Neural cell (in vitro differentiated cells): Measurements from ENCODE around the gene PHOSPHO2. TPM values are rescaled to one million over a fixed set of nuclear protein-coding genes. Genes with fewer than 3 reads are reported as not detected.

ENCODE experiments used
- H2AFZ ChIP-seq: fragments of 200-600, 300-800 bp; sonication (generic), shearing (Covaris generic); 2 replicates; pipeline ENCODE4 v1.6.0; 2014; ENCODE audit warnings: low read depth, mild to moderate bottlenecking, antibody characterized with exemption, low read length, moderate library complexity
- H3F3A ChIP-seq: fragments of 200-600 bp; shearing (Covaris generic); 2 replicates; pipeline ENCODE4 v1.6.1; 2016; ENCODE audit warnings: mild to moderate bottlenecking, moderate library complexity, mixed read lengths, antibody characterized with exemption, low read length; ENCODE audit not compliant: insufficient read depth, poor library complexity, severe bottlenecking
- H3K27ac ChIP-seq: fragments of 200-600, 300-800 bp; sonication (generic), shearing (Covaris generic); 2 replicates; pipeline ENCODE4 v1.5.1; 2014; ENCODE audit warnings: mild to moderate bottlenecking, low read length, moderate library complexity
- H3K27me3 ChIP-seq: fragments of 300-800, 200-600 bp; sonication (generic), shearing (Covaris generic); 2 replicates; pipeline ENCODE4 v1.6.0; 2014; ENCODE audit warnings: mild to moderate bottlenecking, low read depth, low read length, moderate library complexity; ENCODE audit not compliant: insufficient read depth
- H3K36me3 ChIP-seq: fragments of 300-800, 200-600 bp; sonication (generic), shearing (Covaris generic); 2 replicates; pipeline ENCODE4 v1.5.1; 2014; ENCODE audit warnings: mild to moderate bottlenecking, antibody characterized with exemption, low read length, moderate library complexity; ENCODE audit not compliant: insufficient read depth
- H3K4me2 ChIP-seq: fragments of 300-800, 200-600 bp; sonication (generic), shearing (Covaris generic); 2 replicates; pipeline ENCODE4 v1.6.0; 2014; ENCODE audit warnings: mild to moderate bottlenecking, low read length
- H3K4me3 ChIP-seq: fragments of 300-800, 200-600 bp; sonication (generic), shearing (Covaris generic); 2 replicates; pipeline ENCODE4 v1.5.1; 2014; ENCODE audit warnings: mild to moderate bottlenecking, low read length, moderate library complexity
- H3K79me2 ChIP-seq: fragments of 200-600 bp; shearing (Covaris generic); replicated peaks from 2 replicates; pipeline ENCODE4 v1.6.0; 2014; ENCODE audit warnings: mild to moderate bottlenecking, low read length, moderate library complexity; ENCODE audit not compliant: insufficient read depth
- H3K9ac ChIP-seq: fragments of 300-800, 200-600 bp; sonication (generic), shearing (Covaris generic); 2 replicates; pipeline ENCODE4 v1.6.1; 2016; ENCODE audit warnings: mild to moderate bottlenecking, low read length, mixed read lengths
- H3K9me2 ChIP-seq: fragments of 200-600 bp; shearing (Covaris generic); 2 replicates; pipeline ENCODE4 v1.6.1; 2016; ENCODE audit warnings: mild to moderate bottlenecking, low read length, mixed read lengths; ENCODE audit not compliant: insufficient read depth
- H3K9me3 ChIP-seq: fragments of 200-600, 300-800 bp; sonication (generic), shearing (Covaris generic); 2 replicates; pipeline ENCODE4 v1.6.1; 2016; ENCODE audit warnings: mild to moderate bottlenecking, mixed run types, low read length, moderate library complexity, mixed read lengths
- H4K20me1 ChIP-seq: fragments of 200-600 bp; shearing (Covaris generic); 2 replicates; pipeline ENCODE4 v1.6.1; 2016; ENCODE audit warnings: mild to moderate bottlenecking, mixed run types; ENCODE audit not compliant: insufficient read depth
- CTCF ChIP-seq: fragments of 450-650 bp; IDR thresholded peaks from 2 replicates; pipeline ENCODE4 v1.5.1; 2014; ENCODE audit warnings: antibody characterized with exemption, mild to moderate bottlenecking, moderate library complexity; ENCODE audit not compliant: poor library complexity, severe bottlenecking
- EP300 ChIP-seq: fragments of 450-650 bp; conservative IDR thresholded peaks from 2 replicates; pipeline ENCODE4 v1.6.1; 2014; ENCODE audit warnings: antibody characterized with exemption, mild to moderate bottlenecking, moderate library complexity; ENCODE audit not compliant: poor library complexity, severe bottlenecking
- EZH2 ChIP-seq: fragments of 200-600, 300-800 bp; shearing (Covaris generic), sonication (generic); IDR thresholded peaks from 2 replicates; pipeline ENCODE4 v1.6.1; 2014; ENCODE audit warnings: antibody characterized with exemption, low read length, borderline replicate concordance, mild to moderate bottlenecking; ENCODE audit not compliant: insufficient read depth, poor library complexity, severe bottlenecking
- MXI1 ChIP-seq: fragments of 450-650 bp; conservative IDR thresholded peaks from 2 replicates; pipeline ENCODE4 v1.6.1; 2014; ENCODE audit warnings: antibody characterized with exemption, mild to moderate bottlenecking; ENCODE audit not compliant: poor library complexity, severe bottlenecking
- POLR2AphosphoS5 ChIP-seq: IDR thresholded peaks from 2 replicates; pipeline ENCODE4 v1.6.1; 2012
- RAD21 ChIP-seq: fragments of 450-650 bp; conservative IDR thresholded peaks from 2 replicates; pipeline ENCODE4 v1.6.1; 2014; ENCODE audit warnings: antibody characterized with exemption, mild to moderate bottlenecking, moderate library complexity
- REST ChIP-seq: IDR thresholded peaks from 2 replicates; pipeline ENCODE4 v1.6.1; 2012; ENCODE audit warnings: borderline replicate concordance
- SMC3 ChIP-seq: fragments of 450-650 bp; conservative IDR thresholded peaks from 2 replicates; pipeline ENCODE4 v1.6.1; 2014; ENCODE audit warnings: antibody characterized with exemption, mild to moderate bottlenecking, moderate library complexity; ENCODE audit not compliant: poor library complexity
- TAF1 ChIP-seq: IDR thresholded peaks from 2 replicates; pipeline ENCODE4 v1.6.1; 2012; ENCODE audit warnings: low read depth
- polyA plus RNA-seq: library from polyadenylated mRNA; depleted of rRNA; stranded (reverse); fragments of >200 nt; gene quantifications from 2 replicates; pipeline ENCODE4 v1.2.3, GENCODE V29; 2014

Gene PHOSPHO2
- polyA plus RNA-seq, 1 donor from 2014 or later, result 25.4 TPM

- H3K9me2 ChIP-seq, result no peaks in the 10 kb centered on the region
- H2AFZ ChIP-seq, result no peak overlapping the region
- no peak overlapping the region for H3K9ac ChIP-seq
- no peak overlapping the region for H3K4me2 ChIP-seq
- TF ChIP-seq MXI1, result no peak
- no peaks in the 10 kb centered on the region for H3F3A ChIP-seq
- H3K9me3 ChIP-seq, result no peaks in the 10 kb centered on the region
- no peaks in the 10 kb centered on the region for H3K36me3 ChIP-seq
- H3K79me2 ChIP-seq, result no peaks in the 10 kb centered on the region
- H3K4me3 ChIP-seq, result no peak overlapping the region
- H4K20me1 ChIP-seq, result no peaks in the 10 kb centered on the region
- H3K27ac ChIP-seq, result no peak overlapping the region
- H3K27me3 ChIP-seq, result no peaks in the 10 kb centered on the region
Measured at GRCh38 chr2:169716938-169717690, 22.8 kb downstream of the PHOSPHO2 start.

- H3K9me3 ChIP-seq, result no peaks in the 10 kb centered on the region
- TF ChIP-seq RAD21 (no peak), CTCF (no peak), TAF1 (no peak), EZH2 (no peak), MXI1 (no peak), POLR2AphosphoS5 (no peak), SMC3 (no peak), EP300 (no peak), REST (no peak)
Measured at GRCh38 chr2:169717691-169718063, 23.4 kb downstream of the PHOSPHO2 start.

More at GRCh38 chr2:169717691-169718063, 23.4 kb downstream of the PHOSPHO2 start:
- H2AFZ ChIP-seq, result no peak overlapping the region
- no peak overlapping the region for H3K9ac ChIP-seq
- H3K9me2 ChIP-seq, result no peaks in the 10 kb centered on the region
- no peaks in the 10 kb centered on the region for H3K36me3 ChIP-seq
- no peak overlapping the region for H3K4me2 ChIP-seq
- no peaks in the 10 kb centered on the region for H3K27me3 ChIP-seq
- H4K20me1 ChIP-seq, result no peaks in the 10 kb centered on the region
- H3F3A ChIP-seq, result no peaks in the 10 kb centered on the region
- H3K4me3 ChIP-seq, result no peak overlapping the region
- H3K79me2 ChIP-seq, result no peaks in the 10 kb centered on the region
- H3K27ac ChIP-seq, result no peak overlapping the region
